ENCODE results near the gene ENPP7.

ENPP7 gene

GRCh38 chr17:79702550-79703236, 28.1 kb upstream of the ENPP7 start:
- FAIRE-seq = no peak

GRCh38 chr17:79704691-79705090, 26.1 kb upstream of the ENPP7 start:
- no peak for FAIRE-seq

- no peak for FAIRE-seq
Observed at GRCh38 chr17:79705674-79706073, 25.1 kb upstream of the ENPP7 start.

GRCh38 chr17:79706931-79707850, 23.6 kb upstream of the ENPP7 start:
- no peak for FAIRE-seq

GRCh38 chr17:79707931-79708891, 22.5 kb upstream of the ENPP7 start:
- no peak for FAIRE-seq

GRCh38 chr17:79711715-79712305, 18.9 kb upstream of the ENPP7 start:
- FAIRE-seq = no peak

- FAIRE-seq = no peak
Observed at GRCh38 chr17:79713391-79713790, 17.4 kb upstream of the ENPP7 start.

GRCh38 chr17:79714176-79715097, 16.3 kb upstream of the ENPP7 start:
- no peak for FAIRE-seq

GRCh38 chr17:79715098-79715942, 15.4 kb upstream of the ENPP7 start:
- FAIRE-seq = no peak

GRCh38 chr17:79715943-79716797, 14.6 kb upstream of the ENPP7 start:
- no peak for FAIRE-seq

- no peak for FAIRE-seq
Observed at GRCh38 chr17:79720705-79721292, 9.9 kb upstream of the ENPP7 start.

GRCh38 chr17:79721993-79722671, 8.6 kb upstream of the ENPP7 start:
- FAIRE-seq = no peak

- no peak for FAIRE-seq
Observed at GRCh38 chr17:79722787-79723186, 8.0 kb upstream of the ENPP7 start.

GRCh38 chr17:79728169-79728907, 2.4 kb upstream of the ENPP7 start:
- FAIRE-seq = peak; percentile 39

- FAIRE-seq = no peak
Observed at GRCh38 chr17:79728908-79729471, 1.8 kb upstream of the ENPP7 start.

GRCh38 chr17:79729761-79730160, 982 bp upstream of the ENPP7 start:
- FAIRE-seq = no peak

- no peak for FAIRE-seq
Observed at GRCh38 chr17:79730437-79730768, 340 bp upstream of the ENPP7 start.

Measured in endometrium (tissue), 2 donors.